ENCODE data around the gene SUPT6H. TPM values are rescaled to one million over a fixed set of nuclear protein-coding genes. Genes with fewer than 3 reads are reported as not detected.

Gene SUPT6H
- total and polyA plus RNA-seq, 2 of the 8 experiments (the other 6 are each of a cell fraction or from before 2014, with no cell fraction given), result 32.0 to 59.9 TPM

- 94% methylated on average over 16 of the region's 16 CpGs; no CpG with 5 or more reads in 1 of the 2 experiments for WGBS, 2 experiments (ENCODE audit: extremely low coverage in 1 of 2, insufficient coverage in 1 of 2, insufficient read length in 1 of 2, insufficient replicate concordance in 2 of 2, low coverage in 1 of 2, low lambda C conversion rate in 2 of 2, missing lambda C conversion rate in 1 of 2)
- CTCF ChIA-PET (ENCODE audit: partially characterized antibody), result interaction anchor here (0.9 to 2.5 kb wide), 5 partner anchors 13 to 60 kb away, joined by 3 to 9 read pairs (median 5); no protein-coding TSS in a partner anchor
- H2BK5ac ChIP-seq (ENCODE audit: low read depth, low read length), result no peak overlapping the region
- no peaks in the 10 kb centered on the region for H3K9me3 ChIP-seq (ENCODE audit: insufficient read depth in 2 of 2, low read depth in 1 of 2, low read length in 1 of 2)
- POLR2A ChIA-PET (ENCODE audit: partially characterized antibody), result interaction anchor here (0.8 to 4.8 kb wide), 20 partner anchors 8 to 187 kb away, joined by 3 to 47 read pairs (median 5); partner anchors contain the start of genes BLTP2, PROCA1, RPL23A and SDF2
- H2BK20ac ChIP-seq (ENCODE audit: low read length), result no peak overlapping the region
- H3K36me3 ChIP-seq (ENCODE audit: control insufficient read depth in 2 of 4, insufficient read depth in 4 of 4, low read length in 3 of 4), result peaks cover 22 to 46% (median 40%) of the 10 kb centered on the region in 4 experiments
- no peak overlapping the region for H4K8ac ChIP-seq (ENCODE audit: extremely low read depth, insufficient read depth, low read length)
- no peak overlapping the region for H3K4me3 ChIP-seq (ENCODE audit: extremely low read depth in 1 of 4, insufficient read depth in 2 of 4, low read depth in 3 of 4, low read length in 4 of 4)
- no peak overlapping the region for H3K56ac ChIP-seq (replicated peaks; ENCODE audit: insufficient read length, low read depth, low read length)
- H3K23me2 ChIP-seq (ENCODE audit: low read depth, low read length), result no peaks in the 10 kb centered on the region
- H3K4me1 ChIP-seq (replicated peaks in 1 of 4; ENCODE audit: control insufficient read depth in 3 of 4, insufficient read depth in 4 of 4, low read length in 3 of 4), result peaks cover 0 to 11% (median 4%) of the 10 kb centered on the region in 4 experiments; a peak in 4 of 7 replicates
- no peaks in the 10 kb centered on the region for H3K79me1 ChIP-seq (ENCODE audit: low read depth, low read length)
- H2BK12ac ChIP-seq (ENCODE audit: low read depth, low read length), result no peak overlapping the region
- H3K14ac ChIP-seq (ENCODE audit: insufficient read length), result no peak overlapping the region
- H2AFZ ChIP-seq (ENCODE audit: low read length), result no peak overlapping the region
- peaks cover 0 to 1% of the 10 kb centered on the region in 2 experiments; a peak in 1 of 4 replicates for H3K79me2 ChIP-seq (ENCODE audit: control insufficient read depth in 1 of 2, insufficient read depth in 2 of 2, low read length in 2 of 2)
- FAIRE-seq, result no peak
- H3K9ac ChIP-seq (replicated peaks in 1 of 4; ENCODE audit: extremely low read depth in 1 of 4, low read depth in 3 of 4, low read length in 3 of 4), result no peak overlapping the region
- no peak for DNase-seq (ENCODE audit: low read depth in 1 of 2, low spot score in 2 of 2)
- no peaks in the 10 kb centered on the region for H3K27me3 ChIP-seq (replicated peaks in 1 of 4; ENCODE audit: control insufficient read depth in 3 of 4, extremely low read depth in 1 of 4, insufficient read depth in 3 of 4, low read length in 3 of 4)
- peaks cover 10 to 20% of the 10 kb centered on the region in 2 experiments for H4K20me1 ChIP-seq (replicated peaks in 1 of 2; ENCODE audit: control insufficient read depth in 1 of 2, insufficient read depth in 2 of 2, low read length in 2 of 2)
- H2AK5ac ChIP-seq (ENCODE audit: low read depth, low read length), result no peak overlapping the region
- H3K18ac ChIP-seq (ENCODE audit: extremely low read depth, low read length), result no peak overlapping the region
- H2BK15ac ChIP-seq (ENCODE audit: low read length), result no peak overlapping the region
- TF ChIP-seq PHF8 (conservative IDR thresholded peaks at IDR 0.05; ENCODE audit: low read depth, low read length) (no peak), FOSL1 (IDR thresholded peaks at IDR 0.05; ENCODE audit: insufficient read depth, low read depth, low read length) (no peak), CTCF (IDR thresholded peaks at IDR 0.05; ENCODE audit: control extremely low read depth in 1 of 3, insufficient read depth in 1 of 3, low read depth in 1 of 3, low read length in 3 of 3) (no peak), CBX8 (IDR thresholded peaks at IDR 0.05; ENCODE audit: borderline replicate concordance, low read depth, low read length) (no peak), KDM4A (IDR thresholded peaks at IDR 0.05; ENCODE audit: low read depth, low read length, severe bottlenecking) (no peak)
- no peak overlapping the region for H3K27ac ChIP-seq (ENCODE audit: low read depth, low read length)
- H3K4me2 ChIP-seq (ENCODE audit: insufficient read depth in 1 of 2, low read depth in 2 of 2, low read length in 2 of 2), result no peak overlapping the region
- H3K4ac ChIP-seq (replicated peaks; ENCODE audit: insufficient read length, low read depth, low read length), result no peak overlapping the region
- no peak overlapping the region for H4K5ac ChIP-seq (ENCODE audit: insufficient read length, low read depth, low read length)
- H3K23ac ChIP-seq (ENCODE audit: insufficient read length), result no peak overlapping the region
- no peak overlapping the region for H2BK120ac ChIP-seq (replicated peaks; ENCODE audit: low read depth, low read length)
- no peak overlapping the region for H4K91ac ChIP-seq (replicated peaks; ENCODE audit: insufficient read length, low read length)
Observed at GRCh38 chr17:28703552-28704218, 41.7 kb downstream of the SUPT6H start.

All from H1 (cell line).